Measurements from ENCODE around the gene DLGAP1.
A peak's percentile ranks its signal among the peaks of the same experiment; 100 is the strongest.

The DLGAP1 gene

GRCh38 chr18:3666526-3667254 is 788.4 kb downstream of the DLGAP1 start:
- TF ChIP-seq ZFX (IDR thresholded peaks at IDR 0.05; ENCODE audit: borderline replicate concordance) (no peak), CTCF (IDR thresholded peaks at IDR 0.05) (peak; percentile 70)
- no peak overlapping the region for H3K27ac ChIP-seq

GRCh38 chr18:3665780-3666525 is 789.2 kb downstream of the DLGAP1 start:
- TF ChIP-seq ZFX (IDR thresholded peaks at IDR 0.05; ENCODE audit: borderline replicate concordance) (no peak), CTCF (IDR thresholded peaks at IDR 0.05) (peak; percentile 92)
- H3K27ac ChIP-seq: no peak overlapping the region

GRCh38 chr18:3665204-3665603 is 789.9 kb downstream of the DLGAP1 start:
- no peak for TF ChIP-seq CTCF (IDR thresholded peaks at IDR 0.05)
- TF ChIP-seq ZFX (IDR thresholded peaks at IDR 0.05; ENCODE audit: borderline replicate concordance): no peak
- H3K27ac ChIP-seq: no peak overlapping the region

- no peak for TF ChIP-seq ZFX (IDR thresholded peaks at IDR 0.05; ENCODE audit: borderline replicate concordance)
- TF ChIP-seq CTCF (IDR thresholded peaks at IDR 0.05): no peak
- H3K27ac ChIP-seq: no peak overlapping the region
Observed at GRCh38 chr18:3664563-3665178, 790.4 kb downstream of the DLGAP1 start.

- no peak overlapping the region for H3K27ac ChIP-seq
- no peak for TF ChIP-seq CTCF (IDR thresholded peaks at IDR 0.05)
- no peak for TF ChIP-seq ZFX (IDR thresholded peaks at IDR 0.05; ENCODE audit: borderline replicate concordance)
Observed at GRCh38 chr18:3663870-3664512, 791.1 kb downstream of the DLGAP1 start.

GRCh38 chr18:3661989-3662388 is 793.1 kb downstream of the DLGAP1 start:
- no peak overlapping the region for H3K27ac ChIP-seq
- TF ChIP-seq CTCF (IDR thresholded peaks at IDR 0.05): no peak
- no peak for TF ChIP-seq ZFX (IDR thresholded peaks at IDR 0.05; ENCODE audit: borderline replicate concordance)
